GM18505 (cell line): Measurements from ENCODE around the gene SELENOI.
"Not testable (repeated sequence)": the region's sequence is repeated elsewhere in the genome, so short reads cannot be mapped to it uniquely, and the experiment has no call there.

Experiments used
- ATAC-seq: cut with Tn5 transposase; IDR thresholded peaks from one replicate; pipeline ENCODE4 v1.9.1; 2021; ENCODE audit not compliant: unreplicated experiment
- POLR2A ChIP-seq: IDR thresholded peaks from 4 replicates; pipeline ENCODE4 v1.6.1; 2011; ENCODE audit warnings: borderline replicate concordance; ENCODE audit not compliant: insufficient read depth, insufficient read length; ENCODE audit errors: extremely low read depth

Gene SELENOI

DNA sequence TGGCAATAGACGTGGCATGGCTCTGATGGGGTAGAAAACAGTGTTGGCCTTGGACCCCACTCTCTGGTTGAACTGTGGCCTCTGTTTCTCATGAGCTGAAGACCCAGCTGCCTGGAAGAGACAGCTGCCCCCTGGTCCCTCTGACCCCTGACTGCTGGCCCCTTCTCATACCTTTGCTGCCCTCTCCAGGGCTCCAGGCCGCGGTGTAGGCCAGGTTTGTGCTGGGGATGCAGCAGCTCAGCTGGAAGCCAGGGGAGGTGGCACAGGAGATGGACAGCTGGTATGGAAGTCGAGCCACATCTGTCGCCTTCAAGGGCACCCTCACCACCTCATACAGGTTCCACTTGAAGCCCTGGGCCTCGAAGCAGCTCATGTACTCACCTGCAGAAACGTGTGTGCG is 31.7 kb upstream of the SELENOI start:
- no peak for ATAC-seq
- TF ChIP-seq POLR2A: no peak

DNA sequence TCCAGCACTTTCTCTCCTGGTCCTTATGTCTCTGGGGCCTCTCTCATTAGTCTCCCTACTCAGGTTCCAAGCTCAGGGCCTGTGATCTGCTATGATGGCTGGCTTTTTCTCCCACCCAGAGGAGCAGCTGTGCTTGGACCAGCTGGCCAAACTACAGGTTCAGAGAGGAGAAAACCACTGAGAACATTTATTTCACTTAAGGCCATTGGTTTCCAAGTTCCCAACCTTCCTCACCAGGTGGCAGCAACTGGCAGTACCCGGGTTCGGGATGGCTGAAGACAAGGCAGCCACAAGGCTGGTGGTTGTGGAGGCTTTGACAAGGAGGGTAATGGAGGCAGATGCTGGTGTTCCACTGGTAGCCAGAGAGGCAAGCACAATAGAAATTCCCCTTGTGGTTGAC is 29.9 kb upstream of the SELENOI start:
- TF ChIP-seq POLR2A: no peak
- ATAC-seq: no peak

DNA sequence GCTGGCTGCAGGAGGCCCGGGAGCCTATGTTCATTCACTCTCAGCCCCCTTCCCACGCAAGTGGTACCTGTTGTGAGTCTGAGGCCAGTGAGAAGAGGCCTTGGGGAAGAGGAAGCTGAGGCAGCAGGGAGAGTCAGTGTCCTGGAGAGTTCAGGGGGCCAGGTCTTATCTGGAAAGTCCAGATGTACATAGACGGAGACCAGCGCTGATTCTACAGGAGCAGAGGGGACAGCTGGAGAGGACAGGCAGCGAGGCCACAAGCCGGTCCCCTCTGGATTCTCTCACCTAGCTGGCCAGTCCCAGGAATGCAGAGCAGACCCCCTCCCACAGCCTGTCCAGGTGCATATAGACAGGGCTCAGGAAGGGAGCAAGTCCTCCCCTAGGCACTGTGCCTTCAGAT is 29.1 kb upstream of the SELENOI start:
- TF ChIP-seq POLR2A: no peak
- no peak for ATAC-seq

DNA sequence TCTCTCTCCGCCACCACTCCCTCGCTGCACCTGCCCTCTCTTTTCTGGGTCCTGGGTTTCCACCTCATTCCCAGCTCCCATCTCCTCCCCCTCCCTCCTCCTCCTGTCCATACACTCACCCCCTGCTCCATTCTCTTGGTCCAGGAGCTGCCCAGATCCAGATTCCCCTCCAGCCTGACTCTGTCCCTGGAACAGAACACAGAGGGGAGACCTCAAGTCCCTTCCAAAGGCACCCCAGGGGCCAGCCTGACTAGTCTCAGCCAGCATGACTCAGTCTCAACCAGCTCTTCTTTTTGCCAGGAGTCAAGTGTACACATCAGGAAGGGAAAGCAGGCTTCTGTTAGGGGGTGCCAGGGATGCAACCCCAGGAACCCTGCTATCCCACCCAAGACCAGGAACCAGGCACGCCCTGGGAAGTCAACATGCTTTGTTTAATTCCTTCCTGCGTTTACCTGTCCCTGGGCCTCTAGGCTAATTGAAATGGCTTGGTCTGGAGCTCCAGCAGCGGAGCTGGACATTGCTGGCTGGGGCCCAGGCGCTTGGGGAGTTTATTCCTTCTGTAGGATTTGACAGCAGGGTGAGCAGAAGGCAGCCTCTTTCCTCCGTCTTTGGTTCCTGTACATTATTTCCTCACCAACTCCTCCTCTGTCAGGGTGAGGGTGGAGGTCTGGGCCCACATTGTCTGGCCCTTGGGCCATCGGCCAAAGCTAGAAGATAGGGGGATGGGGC is 28.4 kb upstream of the SELENOI start:
- ATAC-seq: no peak
- no peak for TF ChIP-seq POLR2A

DNA sequence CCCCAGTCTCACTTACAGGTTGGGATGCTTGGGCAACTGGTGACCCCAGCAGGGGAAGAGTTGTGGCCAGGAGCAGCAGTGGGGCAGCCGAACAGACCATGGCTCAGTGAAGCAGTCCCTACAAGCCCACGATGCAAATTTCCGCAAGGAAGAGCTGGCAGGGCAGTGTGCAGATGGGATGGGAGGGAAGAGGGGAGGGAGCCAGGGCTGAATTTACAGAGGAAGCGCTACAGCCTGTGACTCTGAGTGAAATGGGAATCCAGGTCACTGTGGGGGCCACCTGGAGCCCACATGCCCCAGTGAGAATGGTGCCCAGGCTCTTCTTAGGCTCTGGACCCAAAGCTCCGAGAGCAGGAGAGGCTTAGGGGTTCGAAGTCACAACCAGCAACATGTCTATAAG is 27.0 kb upstream of the SELENOI start:
- TF ChIP-seq POLR2A: no peak
- ATAC-seq: no peak

DNA sequence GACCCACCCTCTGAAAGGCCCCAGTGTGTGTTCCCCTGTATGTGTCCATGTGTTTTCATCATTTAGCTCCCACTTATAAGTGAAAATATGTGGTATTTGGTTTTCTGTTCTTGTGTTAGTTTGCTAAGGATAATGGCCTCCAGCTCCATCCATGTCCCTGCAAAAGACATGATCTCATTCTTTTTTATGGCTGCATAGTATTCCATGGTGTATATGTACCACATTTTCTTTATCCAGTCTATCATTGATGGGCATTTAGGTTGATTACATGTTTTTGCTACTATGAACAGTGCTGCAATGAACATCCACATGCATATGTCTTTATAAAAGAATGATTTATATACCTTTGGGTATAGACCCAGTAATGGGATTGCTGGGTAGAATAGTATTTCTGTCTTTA is 21.5 kb upstream of the SELENOI start:
- ATAC-seq: not testable (repeated sequence)

DNA sequence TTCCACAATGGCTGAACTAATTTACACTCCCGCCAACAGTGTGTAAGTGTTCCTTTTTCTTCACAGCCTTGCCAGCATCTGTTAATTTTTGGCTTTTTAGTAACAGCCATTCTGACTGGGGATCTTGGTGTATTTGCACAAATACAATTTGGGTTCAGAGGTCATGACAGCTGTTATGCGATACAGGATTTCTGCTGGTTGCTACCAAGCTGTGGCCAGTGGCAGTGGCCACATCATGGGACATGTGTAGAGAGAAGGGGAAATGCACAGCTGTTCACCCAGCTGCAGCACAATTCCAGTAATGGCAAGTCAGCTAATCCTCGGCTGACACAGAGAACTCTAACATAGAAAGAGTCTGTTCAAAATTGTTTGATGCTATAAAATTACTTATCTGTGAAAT is 21.0 kb upstream of the SELENOI start:
- no peak for TF ChIP-seq POLR2A
- ATAC-seq: no peak

DNA sequence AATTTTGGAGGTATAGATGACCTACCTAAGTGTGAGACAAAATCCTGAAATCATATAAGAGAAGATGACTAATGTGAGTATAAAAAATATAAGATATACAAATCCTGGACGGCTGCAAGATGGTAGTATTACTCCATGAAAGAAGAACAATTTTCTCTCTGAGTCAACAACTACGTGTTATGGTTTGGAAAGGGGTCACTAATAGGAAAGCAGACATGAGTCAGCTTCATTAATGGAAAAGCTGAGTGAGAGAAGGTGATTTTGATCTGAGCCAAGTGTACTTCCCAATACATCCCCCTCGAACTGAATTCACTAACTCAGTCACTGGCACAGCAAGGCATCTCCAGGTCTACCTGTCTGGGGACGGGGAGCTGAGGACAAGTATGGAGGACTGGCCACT is 20.1 kb upstream of the SELENOI start:
- no peak for TF ChIP-seq POLR2A
- no peak for ATAC-seq

DNA sequence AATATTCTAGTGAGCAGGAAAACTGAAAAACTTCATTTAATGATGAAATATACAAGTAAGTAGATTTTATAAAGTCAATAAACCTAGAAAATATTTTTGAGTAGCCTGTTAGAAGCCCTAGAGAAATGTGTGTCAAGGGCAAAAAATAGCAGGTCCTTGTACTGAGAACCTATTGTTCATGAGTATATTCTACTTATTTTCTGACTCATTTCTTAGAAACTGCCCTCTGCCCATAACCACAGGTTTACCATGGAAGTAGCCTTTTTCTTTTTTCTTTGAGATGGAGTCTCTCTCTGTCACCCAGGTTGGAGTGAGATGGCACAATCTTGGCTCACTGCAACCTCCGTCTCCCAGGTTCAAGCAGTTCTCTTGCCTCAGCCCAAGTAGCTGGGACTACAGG is 19.4 kb upstream of the SELENOI start:
- TF ChIP-seq POLR2A: no peak
- ATAC-seq: no peak

DNA sequence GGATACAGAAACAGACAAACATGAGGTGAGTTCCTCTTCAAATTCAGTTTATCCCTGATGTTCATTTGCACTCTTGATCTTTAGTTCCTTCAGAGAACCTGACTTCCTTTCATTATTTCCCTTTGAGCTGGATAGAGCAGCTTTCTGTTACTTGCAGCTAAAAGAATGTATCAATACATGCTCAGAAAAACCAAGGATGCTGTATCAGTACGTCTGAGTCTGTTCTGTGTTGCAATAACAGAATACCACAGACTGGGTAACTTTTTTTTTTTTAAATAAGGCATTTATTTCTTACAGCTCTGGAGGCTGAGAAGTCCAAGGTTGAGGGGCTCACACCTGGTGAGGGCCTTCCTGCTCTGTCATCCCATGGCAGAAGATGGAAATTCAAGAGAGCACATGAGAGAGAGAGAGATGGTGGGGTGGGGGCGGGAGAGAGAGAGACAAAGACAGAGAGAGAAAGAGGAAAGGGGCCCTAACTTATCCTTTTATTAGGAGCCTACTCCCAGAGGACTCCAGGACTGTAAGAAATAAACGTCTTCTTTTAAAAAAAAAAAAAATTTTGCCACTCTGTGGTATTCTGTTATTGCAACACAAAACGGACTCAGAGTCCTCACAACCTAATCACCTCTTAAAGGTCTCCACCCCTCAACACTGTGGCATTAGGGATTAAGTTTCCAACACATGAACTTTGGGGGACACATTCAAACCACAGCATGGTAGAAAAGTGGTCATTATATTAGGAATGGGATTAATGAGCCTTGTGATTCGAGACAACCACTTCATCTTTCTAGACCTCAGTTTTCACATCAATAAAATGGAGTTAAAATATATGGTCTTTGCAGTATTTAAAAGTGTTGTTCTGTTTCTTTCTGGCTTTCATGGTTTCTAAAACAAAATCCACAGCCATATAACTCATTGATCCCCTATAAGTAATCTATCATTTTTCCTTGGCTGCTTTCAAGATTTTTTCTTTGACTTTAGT is 18.4 kb upstream of the SELENOI start:
- ATAC-seq: no peak
- TF ChIP-seq POLR2A: no peak

DNA sequence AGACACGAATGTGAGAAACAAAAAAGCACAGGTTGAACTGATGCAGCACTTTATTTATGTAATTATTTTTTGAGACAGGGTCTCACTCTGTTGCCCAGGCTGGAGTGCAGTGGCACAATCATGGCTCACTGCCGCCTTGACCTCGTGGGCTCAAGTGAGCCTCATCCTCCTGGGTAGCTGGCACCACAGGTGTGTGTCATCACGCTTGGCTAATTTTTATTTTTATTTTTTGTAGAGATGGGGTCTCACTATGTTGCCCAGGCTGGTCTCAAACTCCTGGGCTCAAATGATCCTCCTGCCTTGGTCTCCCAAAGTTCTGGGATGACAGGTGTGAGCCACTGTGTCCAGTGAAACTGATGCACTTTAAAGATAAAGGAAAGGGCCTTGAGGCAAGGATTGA is 16.9 kb upstream of the SELENOI start:
- ATAC-seq: not testable (repeated sequence)

DNA sequence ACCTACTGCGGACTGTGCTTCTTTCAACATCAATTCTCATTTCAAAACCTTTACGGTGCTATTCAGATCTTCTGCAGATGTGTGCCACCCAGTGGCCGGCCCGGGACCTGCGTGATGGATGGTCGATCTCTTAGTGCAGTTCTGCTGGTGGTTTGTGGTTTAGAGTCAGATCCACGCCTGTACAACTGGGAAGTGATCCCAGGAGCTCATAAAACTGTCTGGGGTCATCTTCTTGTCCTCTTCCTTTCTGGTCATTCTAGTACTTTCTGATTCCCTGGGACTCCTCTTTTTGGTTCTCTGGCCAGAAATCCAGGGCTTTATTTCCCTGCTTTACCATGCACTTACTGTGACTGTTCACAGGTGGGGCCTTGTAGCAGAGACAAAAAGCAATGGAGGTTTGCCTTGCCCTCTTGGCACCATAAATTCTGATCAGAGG is 15.8 kb upstream of the SELENOI start:
- TF ChIP-seq POLR2A: no peak
- ATAC-seq: peak; percentile 53

DNA sequence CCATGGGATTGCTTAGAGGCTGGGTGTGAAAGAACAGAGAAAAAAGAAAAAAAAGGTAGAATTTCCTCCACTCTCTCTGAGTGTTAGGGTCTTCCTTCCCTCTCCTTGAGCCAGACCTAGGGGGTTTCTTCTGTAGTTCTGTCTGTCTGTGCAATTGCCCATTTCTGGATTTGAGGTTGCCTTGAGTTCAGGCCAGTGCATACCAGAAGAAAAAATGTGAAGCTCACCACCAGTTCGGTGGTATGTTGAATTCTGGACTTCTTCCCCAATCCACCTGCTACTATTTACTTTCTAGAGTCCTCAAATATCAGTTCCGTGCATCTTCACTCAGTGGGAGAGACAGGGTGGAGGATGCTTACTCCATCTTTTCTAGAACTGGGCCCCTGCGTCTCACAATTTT is 15.3 kb upstream of the SELENOI start:
- TF ChIP-seq POLR2A: no peak
- ATAC-seq: no peak

DNA sequence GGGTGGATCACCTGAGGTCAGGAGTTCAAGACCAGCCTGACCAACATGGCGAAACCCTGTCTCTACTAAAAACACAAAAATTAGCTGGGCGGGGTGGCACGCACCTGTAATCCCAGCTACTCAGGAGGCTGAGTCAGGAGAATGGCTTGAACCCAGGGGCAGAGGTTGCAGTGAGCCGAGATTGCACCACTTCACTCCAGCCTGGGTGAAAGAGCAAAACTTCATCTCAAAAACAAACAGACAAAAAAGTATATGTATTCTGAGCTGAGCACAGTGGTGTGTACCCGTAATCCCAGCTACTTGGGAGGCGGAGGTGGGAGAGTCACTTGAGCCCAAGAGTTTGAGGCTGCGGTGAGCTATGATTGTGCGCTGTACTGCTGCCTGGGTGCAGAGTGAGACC is 14.6 kb upstream of the SELENOI start:
- ATAC-seq: not testable (repeated sequence)
